Heart left ventricle (tissue), 16 donors: ENCODE measurements around the gene ZBTB22. TPM values are rescaled to one million over a fixed set of nuclear protein-coding genes. Genes with fewer than 3 reads are reported as not detected.

Experiments used
- ATAC-seq, 4 donors: fragments of 200-7000 bp; cut with Tn5 transposase; one replicate each; pipeline ENCODE4 v1.9.1; 2020 to 2022; ENCODE audit warnings: moderate library complexity in 4 of 4, mild to moderate bottlenecking in 3 of 4, moderate number of reproducible peaks in 1 of 4
- DNase-seq, 5 donors: peaks; one replicate each; pipeline ENCODE4 v3.0.0-alpha.2; 2020
- H3K27ac ChIP-seq, 12 donors: fragments of 200-600 bp; sonication (generic) in 4 of 12; one replicate each; pipeline versions ENCODE4 v1.5.0 to v1.8.0; 2016 to 2022; ENCODE audit warnings: mild to moderate bottlenecking in 2 of 12
- H3K27me3 ChIP-seq, 9 donors: fragments of 200-600 bp; sonication (generic) in 2 of 9; one replicate each; pipeline versions ENCODE4 v1.5.1 to v1.8.0; 2016 to 2022; ENCODE audit warnings: mild to moderate bottlenecking in 3 of 9
- H3K36me3 ChIP-seq, 9 donors: fragments of 200-600 bp; sonication (generic) in 2 of 9; one replicate each; pipeline versions ENCODE4 v1.5.0 to v1.8.0; 2018 to 2022; ENCODE audit warnings: mild to moderate bottlenecking in 2 of 9
- H3K4me1 ChIP-seq, 12 donors: fragments of 200-600 bp; sonication (generic) in 4 of 12; one replicate each; pipeline versions ENCODE4 v1.5.0 to v1.8.0; 2016 to 2022; ENCODE audit warnings: mild to moderate bottlenecking in 3 of 12
- H3K4me3 ChIP-seq, 12 donors: fragments of 200-600 bp; sonication (generic) in 4 of 12; one replicate each; pipeline versions ENCODE4 v1.5.0 to v1.8.0; 2017 to 2022; ENCODE audit warnings: mild to moderate bottlenecking in 9 of 12, moderate library complexity in 4 of 12
- H3K9me3 ChIP-seq, 12 donors: fragments of 200-600 bp; sonication (generic) in 4 of 12; one replicate each; pipeline versions ENCODE4 v1.5.0 to v1.8.0; 2016 to 2022; ENCODE audit warnings: mild to moderate bottlenecking in 1 of 12
- CTCF ChIP-seq, 12 donors: fragments of 200-600 bp; sonication (generic) in 4 of 12; IDR thresholded peaks; one replicate each; pipeline versions ENCODE4 v1.5.0 to v1.8.0; 2018 to 2022; ENCODE audit warnings: antibody characterized with exemption in 12 of 12, mild to moderate bottlenecking in 5 of 12
- POLR2A ChIP-seq, 2 donors: fragments of 450-650 bp; IDR thresholded peaks; one replicate each; pipeline ENCODE4 v1.6.1; 2017; ENCODE audit warnings: antibody characterized with exemption in 2 of 2, mild to moderate bottlenecking in 2 of 2, moderate library complexity in 2 of 2
- WGBS, 4 donors: extraction: QIAGEN DNeasy Blood & Tissue Kit in 2 of 4; methylation state at CpG; one replicate each; pipeline versions ENCODE4 v1.1.5 to v1.1.7; 2013 to 2018; 5-methylcytosine and 5-hydroxymethylcytosine counted together
- intact Hi-C, 10 donors: fragments of 100-400 bp; cut with DNase I; formaldehyde crosslinking; loops; one replicate each; pipeline versions ENCODE4 v1.11.1 to v1.14.2; 2022
- polyA plus RNA-seq, 2 donors: library from polyadenylated mRNA; stranded (reverse); fragments of 200-250 nt; gene quantifications; one replicate each; pipeline ENCODE4 v1.2.3, GENCODE V29; 2013
- total RNA-seq, 9 donors: library from RNA; depleted of rRNA in 2 of 9; stranded (reverse); fragments of >200 nt in 2 of 9; fragmentation: NEBNext Ultra II Directional in 3 of 9; extraction: Animal tissue kit (Norgen Biotek cat#: 25700) in 3 of 9; gene quantifications; one replicate each; pipeline versions ENCODE4 v1.1.0 to v1.2.4, GENCODE V29; 2016 to 2023
- donor health status: ischemic (EF 13 %, LVEDD 7.1; RV severe dilation, severe dysfunction).
- donor health status: healthy with polysubstance abuse.
- donor health status: DM: no; HTN: yes; CAD: no.
- donor health status: DM: no; HTN: no; CAD: no.
- donor health status: ischemic (EF 25% LVEDD 6.9; RV normal size, moderate dysfunction).
- donor health status: ischemic (EF 25% LVEDD 5.7; RV mildly dilated, moderate dysfunction).
- donor health status: healthy.
- donor health status: DM: yes; HTN: yes; CAD: no.
- donor health status: ischemic (EF 35%, LVEDD 5.7; RV mildly dilated, moderate dysfunction).
- donor health status: nonischemic (EF 11% LVEDD 7.7; RV severe dilation, severe dysfunction).
- donor health status: DM: yes; HTN: yes; CAD: no.
- donor health status: PGD.
- donor health status: ischemic (EF 29% LVEDD 5.4; RV normal size, mild dysfunction).
- donor health status: nonischemic (EF 23%, LVEDD 6.1; RV moderate dilation, normal function).

Gene ZBTB22
- total and polyA plus RNA-seq, 11 donors, result 7.5 to 22.1 (median 14.0) TPM

GRCh38 chr6:33336495-33336894 is 19.0 kb upstream of the ZBTB22 start:
- ATAC-seq, result no peak
- DNase-seq, result no peak

GRCh38 chr6:33335916-33336315 is 18.4 kb upstream of the ZBTB22 start:
- no peaks in the 10 kb centered on the region for H3K4me1 ChIP-seq
- TF ChIP-seq CTCF (IDR thresholded peaks at IDR 0.05) (no peak), POLR2A (IDR thresholded peaks at IDR 0.05) (no peak)
- H3K27ac ChIP-seq, result no peak overlapping the region
- no peaks in the 10 kb centered on the region for H3K9me3 ChIP-seq
- no peaks in the 10 kb centered on the region for H3K36me3 ChIP-seq
- WGBS, 4 donors, result 79 to 87% (median 86%) methylated on average over 4 of the region's 4 CpGs
- DNase-seq (no peak), ATAC-seq (no peak)
- no peaks in the 10 kb centered on the region for H3K27me3 ChIP-seq
- H3K4me3 ChIP-seq, result no peak overlapping the region
- intact Hi-C loops, result no loop called here

More at GRCh38 chr6:33336495-33336894, 19.0 kb upstream of the ZBTB22 start:
- TF ChIP-seq CTCF (IDR thresholded peaks at IDR 0.05) (no peak), POLR2A (IDR thresholded peaks at IDR 0.05) (no peak)
- WGBS, 4 donors, result 81 to 92% (median 84%) methylated on average over 3 of the region's 3 CpGs
- Histone ChIP-seq H3K27ac (no peak overlapping the region), H3K36me3 (no peaks in the 10 kb centered on the region), H3K4me1 (no peaks in the 10 kb centered on the region), H3K27me3 (no peaks in the 10 kb centered on the region), H3K4me3 (no peak overlapping the region), H3K9me3 (no peaks in the 10 kb centered on the region)
- intact Hi-C loops, result no loop called here

- no peak overlapping the region for H3K27ac ChIP-seq
- H3K4me1 ChIP-seq, result no peaks in the 10 kb centered on the region
- 88 to 91% (median 89%) methylated on average over 4 of the region's 4 CpGs for WGBS, 4 donors
- DNase-seq (no peak), ATAC-seq (no peak)
- no peaks in the 10 kb centered on the region for H3K36me3 ChIP-seq
- TF ChIP-seq POLR2A (IDR thresholded peaks at IDR 0.05), result no peak
- intact Hi-C loops, result no loop called here
- H3K4me3 ChIP-seq, result no peak overlapping the region
- no peaks in the 10 kb centered on the region for H3K27me3 ChIP-seq
- H3K9me3 ChIP-seq, result no peaks in the 10 kb centered on the region
Observed at GRCh38 chr6:33333666-33334065, 16.1 kb upstream of the ZBTB22 start.

GRCh38 chr6:33330736-33331135 is 13.2 kb upstream of the ZBTB22 start:
- no peak for TF ChIP-seq CTCF (IDR thresholded peaks at IDR 0.05)
- no peaks in the 10 kb centered on the region for H3K36me3 ChIP-seq
- DNase-seq (no peak), ATAC-seq (no peak)
- H3K4me1 ChIP-seq, result no peaks in the 10 kb centered on the region
- no peaks in the 10 kb centered on the region for H3K9me3 ChIP-seq
- no peak overlapping the region for H3K27ac ChIP-seq
- H3K27me3 ChIP-seq, result no peaks in the 10 kb centered on the region
- intact Hi-C loops, result no loop called here
- H3K4me3 ChIP-seq, result no peak overlapping the region
- WGBS, 4 donors, result 85 to 92% (median 89%) methylated on average over 10 of the region's 10 CpGs

- Histone ChIP-seq H3K9me3 (no peaks in the 10 kb centered on the region), H3K27ac (no peak overlapping the region), H3K4me3 (no peak overlapping the region), H3K4me1 (peaks cover 0 to 3% (median under 1%) of the 10 kb centered on the region in 12 donors), H3K27me3 (no peaks in the 10 kb centered on the region), H3K36me3 (no peaks in the 10 kb centered on the region)
- intact Hi-C loops, result no loop called here
- no peak for TF ChIP-seq POLR2A (IDR thresholded peaks at IDR 0.05)
- 11 to 36% (median 29%) methylated on average over 3 to 5 of the region's 5 CpGs for WGBS, 4 donors
- ATAC-seq (no peak), DNase-seq (no peak)
Observed at GRCh38 chr6:33329058-33329457, 11.5 kb upstream of the ZBTB22 start.
